Kidney tubule cell (primary cell): ENCODE data around the gene FCER1G.

Experiments used
- DNase-seq: peaks from one replicate; pipeline ENCODE4 v3.0.0-alpha.2; 2018; ENCODE audit warnings: low spot score

The FCER1G gene

DNA sequence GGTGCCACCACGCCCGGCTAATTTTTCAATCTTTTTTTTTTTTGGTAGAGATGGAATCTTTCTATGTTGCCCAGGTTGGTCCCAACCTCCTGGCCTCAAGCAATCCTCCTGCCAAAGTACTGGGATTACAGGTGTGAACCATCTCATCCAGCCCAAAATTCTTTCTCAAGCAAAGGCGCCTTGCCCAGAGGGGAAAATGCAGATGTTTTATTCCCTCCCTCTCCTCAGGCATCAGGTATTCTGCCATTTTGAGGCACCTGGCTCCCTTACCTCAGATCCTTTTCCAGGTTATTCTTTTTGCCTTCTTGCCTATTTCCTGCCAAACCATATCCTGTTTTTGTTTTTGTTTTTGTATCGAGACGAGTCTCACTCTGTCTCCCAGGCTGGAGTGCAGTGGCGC is 26.7 kb upstream of the FCER1G start:
- DNase-seq, result no peak

DNA sequence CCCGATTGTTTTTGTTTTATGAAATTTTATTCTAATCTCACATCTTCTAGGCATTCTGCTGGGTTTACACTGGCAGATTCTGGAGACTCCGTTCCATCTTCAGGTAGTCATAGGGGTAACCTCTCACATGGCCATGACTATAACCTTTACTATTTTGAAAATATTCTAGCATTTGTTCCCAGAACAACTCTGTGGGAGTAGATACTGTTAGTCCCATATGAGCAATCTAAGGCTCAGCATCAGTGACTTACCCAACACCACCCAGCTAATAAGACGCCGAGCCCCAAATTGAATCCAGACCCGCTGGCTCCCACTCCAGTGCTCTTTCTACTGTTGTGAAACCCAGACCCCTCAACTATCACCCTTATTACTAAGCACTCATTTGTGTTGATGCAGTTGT is 26.1 kb upstream of the FCER1G start:
- no peak for DNase-seq

GRCh38 chr1:161190962-161191521 is 24.1 kb upstream of the FCER1G start:
- DNase-seq, result no peak

GRCh38 chr1:161191971-161192370 is 23.1 kb upstream of the FCER1G start:
- DNase-seq, result no peak

- DNase-seq, result peak; percentile 72
Measured at GRCh38 chr1:161192476-161193465, 22.3 kb upstream of the FCER1G start.

DNA sequence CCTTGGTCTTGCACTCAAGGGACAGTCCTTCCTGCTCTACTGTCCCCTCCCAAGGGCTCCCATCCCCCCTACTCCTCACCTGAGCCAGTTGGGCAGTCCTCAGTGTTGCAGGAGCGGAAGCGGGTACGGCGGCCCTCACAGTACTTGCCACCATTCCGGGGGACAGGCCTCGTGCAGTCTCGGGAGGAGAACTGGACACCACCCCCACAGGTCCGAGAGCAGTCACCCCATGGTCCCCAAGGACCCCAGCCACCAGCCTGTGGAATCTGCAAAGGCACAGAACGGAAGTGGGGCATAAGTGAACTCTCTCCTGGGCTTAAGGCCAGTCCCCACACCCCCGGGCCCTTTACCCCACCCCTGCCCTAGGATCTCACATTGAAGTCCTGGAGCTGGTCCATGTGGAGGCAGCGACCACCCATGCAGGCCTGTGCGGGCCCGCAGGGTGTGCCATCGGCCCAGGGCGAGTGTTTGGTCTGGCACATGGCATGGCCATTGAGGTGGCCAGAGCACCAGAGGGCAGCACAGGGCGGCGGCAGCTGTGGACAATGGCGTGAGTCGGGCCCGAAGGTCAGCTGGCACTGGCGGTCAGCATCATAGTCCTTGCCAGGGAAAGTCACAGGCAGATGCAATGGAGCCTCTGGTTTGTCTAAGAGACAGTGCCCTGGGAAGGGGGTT is 21.4 kb upstream of the FCER1G start:
- peak; percentile 16 for DNase-seq

GRCh38 chr1:161195171-161195570 is 19.9 kb upstream of the FCER1G start:
- no peak for DNase-seq

- no peak for DNase-seq
Measured at GRCh38 chr1:161196111-161196510, 19.0 kb upstream of the FCER1G start.

DNA sequence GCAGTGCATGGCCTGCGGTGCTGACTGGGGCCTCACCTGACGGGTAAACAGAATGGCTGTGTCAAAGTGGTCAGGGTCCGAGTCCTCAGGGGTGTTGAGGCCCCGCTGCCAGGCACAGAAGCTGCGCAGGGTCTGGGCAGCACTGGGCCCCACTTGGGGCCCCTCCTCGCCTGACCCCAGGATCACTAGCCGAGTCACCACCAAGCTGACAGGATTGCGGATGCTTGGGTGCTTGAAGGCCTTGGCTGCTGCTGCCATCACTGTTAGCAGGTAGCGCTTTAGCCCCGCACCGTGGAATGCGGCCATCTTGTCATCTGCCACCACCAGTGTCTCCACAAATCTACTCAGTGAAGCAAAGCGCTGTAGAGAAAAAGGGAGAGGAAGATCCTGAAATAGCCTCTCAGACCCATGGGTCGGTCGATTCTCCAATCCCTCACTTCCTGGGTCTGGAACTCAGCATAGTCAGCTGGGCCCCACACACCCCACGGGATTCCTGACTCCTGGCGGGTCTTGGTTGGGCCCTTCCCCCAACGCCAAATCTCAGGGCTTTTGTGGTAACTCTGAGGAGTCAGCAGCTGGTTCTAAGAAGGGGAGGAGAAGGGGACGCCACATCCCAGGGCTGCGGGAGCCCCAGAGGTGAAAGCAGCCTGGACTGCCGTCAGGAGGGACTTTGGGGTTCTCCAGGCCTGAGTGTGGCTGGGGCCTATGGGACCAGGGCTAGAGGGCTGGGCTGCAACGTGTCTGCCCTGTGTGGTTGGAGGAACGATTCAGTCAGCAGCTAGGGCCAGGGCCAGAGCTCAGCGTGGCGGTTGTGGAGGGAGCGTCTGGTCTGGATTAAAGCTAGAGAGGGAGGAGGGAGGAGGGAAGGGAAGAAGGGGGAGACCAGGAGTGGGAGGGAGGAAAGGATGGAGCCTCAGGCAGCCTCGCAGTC is 18.3 kb upstream of the FCER1G start:
- DNase-seq, result no peak

DNA sequence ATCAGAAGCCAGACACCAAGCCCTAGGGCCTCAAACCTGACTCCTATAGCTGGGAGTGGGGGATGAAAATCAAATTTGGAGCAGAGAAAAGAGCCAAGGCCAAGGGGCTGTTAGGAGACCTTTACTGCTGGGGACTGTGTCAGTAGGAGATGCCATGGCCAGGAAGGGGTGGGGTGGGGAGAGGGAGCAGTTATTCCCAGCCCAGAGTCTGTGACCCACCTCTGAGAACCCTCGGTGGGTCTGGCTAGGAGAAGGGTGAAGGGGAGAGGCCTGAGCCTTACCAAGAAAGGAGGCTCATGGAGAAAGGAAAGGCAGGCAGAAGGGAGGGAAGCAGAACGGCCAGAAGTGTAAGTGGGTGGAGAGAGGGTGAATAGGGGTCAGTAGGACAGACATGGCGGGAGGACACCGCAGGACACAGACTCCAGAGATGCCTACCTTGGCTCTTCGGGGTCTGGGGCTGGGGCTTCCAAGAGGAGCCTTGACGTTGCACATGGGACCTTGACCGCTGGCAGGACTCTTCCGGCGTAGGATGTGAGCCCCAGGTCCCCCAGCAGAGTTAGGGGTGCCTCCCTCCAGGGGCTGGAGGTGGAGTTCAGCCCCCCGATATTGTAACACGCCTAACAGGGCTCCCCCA is 17.4 kb upstream of the FCER1G start:
- DNase-seq, result no peak

DNA sequence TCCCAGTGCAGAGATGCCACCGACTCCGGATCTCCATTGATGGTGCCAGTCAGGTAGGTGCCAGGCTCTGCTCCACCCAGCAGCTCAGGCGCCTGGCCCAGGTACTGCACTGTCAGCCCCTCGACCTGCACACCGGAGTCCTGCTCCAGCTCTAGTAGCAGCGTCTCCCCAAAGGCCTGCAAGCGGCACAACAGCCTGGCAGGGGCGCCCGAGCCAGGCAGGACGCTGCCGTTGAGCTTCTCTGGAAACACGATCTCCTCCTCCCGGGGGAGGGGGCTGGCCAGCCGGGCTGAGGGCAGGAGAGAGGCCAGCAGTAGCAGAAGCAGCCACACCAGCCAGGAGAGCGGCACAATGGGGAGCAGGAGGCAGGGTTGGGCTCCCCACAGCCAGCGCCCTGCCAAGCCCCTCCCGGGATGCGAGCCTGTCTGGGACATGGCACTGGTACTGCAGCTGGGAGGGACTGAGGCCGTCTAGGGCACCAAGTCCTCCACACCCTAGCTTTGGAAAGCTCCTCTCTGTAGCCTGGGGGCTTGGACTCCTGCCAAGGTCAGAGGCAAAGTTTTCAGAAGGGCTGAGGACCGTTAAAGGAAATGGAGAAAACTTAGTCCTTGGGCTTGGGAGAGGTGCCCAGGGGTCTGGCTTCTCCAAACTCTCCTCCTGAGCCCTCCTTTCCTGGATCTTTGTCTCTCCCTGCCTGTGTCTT is 16.8 kb upstream of the FCER1G start:
- no peak for DNase-seq

DNA sequence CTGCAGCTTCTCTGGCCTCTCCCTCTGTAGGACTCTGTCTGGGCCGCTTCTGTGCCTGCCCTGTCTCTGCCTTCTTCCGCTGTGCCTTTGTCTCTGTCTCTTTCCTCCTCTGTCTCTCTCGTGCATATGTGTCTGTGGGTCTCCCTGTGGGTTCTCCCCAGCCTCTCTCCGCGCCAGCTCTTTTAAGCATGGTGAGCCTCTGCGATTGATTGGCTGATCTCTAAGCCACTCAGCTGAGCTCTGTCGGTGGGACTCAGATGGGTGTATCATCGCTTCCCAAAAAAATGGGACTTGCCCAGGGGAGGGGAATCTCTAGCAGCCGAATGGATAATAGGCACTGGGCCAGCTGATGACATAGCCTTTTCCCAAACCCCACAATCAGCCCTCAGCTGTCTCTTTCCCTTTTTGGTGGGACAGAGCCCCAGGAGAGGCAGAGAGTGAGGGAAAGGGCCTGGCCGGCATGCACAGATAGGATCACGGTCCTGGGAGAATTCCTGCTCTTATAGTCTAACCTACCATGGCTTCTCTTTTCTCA is 16.1 kb upstream of the FCER1G start, which contains the start of gene ADAMTS4:
Gene ADAMTS4 (minus strand): TSS at position 158 of the 535 bp plus-strand sequence. CDS start 427 bp downstream, outside the sequence.
- DNase-seq, result no peak

GRCh38 chr1:161199506-161200139 is 15.5 kb upstream of the FCER1G start:
- DNase-seq, result no peak

DNA sequence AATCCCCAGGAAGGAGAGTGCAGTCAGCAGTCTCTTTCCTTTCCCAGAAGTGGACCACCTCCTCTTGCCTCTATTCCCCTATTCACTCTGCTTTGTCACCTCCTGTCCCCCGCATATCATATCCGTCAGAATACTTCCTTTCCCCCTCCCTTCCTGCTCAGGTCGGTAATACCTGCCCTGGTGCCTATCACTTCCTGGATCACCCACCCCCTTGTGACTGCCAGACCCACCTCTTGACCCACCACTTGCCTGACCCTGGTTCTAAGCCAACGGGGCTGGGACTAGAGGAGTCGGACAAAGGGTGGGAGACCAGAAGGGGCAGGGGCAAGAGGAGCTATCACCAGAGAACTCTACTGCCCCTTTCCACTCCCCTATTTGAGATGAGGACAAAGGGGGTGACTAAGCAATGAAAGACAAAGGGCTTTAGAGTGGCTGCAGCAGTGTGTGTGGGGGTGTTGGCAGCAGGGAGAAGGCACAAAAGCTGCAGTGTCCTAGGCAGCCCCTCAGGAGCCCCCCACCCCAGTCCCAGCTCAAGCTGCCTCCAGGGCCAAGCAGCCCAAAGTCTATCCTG is 14.6 kb upstream of the FCER1G start:
- DNase-seq, result no peak

GRCh38 chr1:161200992-161201835 is 13.9 kb upstream of the FCER1G start:
- DNase-seq, result no peak

DNA sequence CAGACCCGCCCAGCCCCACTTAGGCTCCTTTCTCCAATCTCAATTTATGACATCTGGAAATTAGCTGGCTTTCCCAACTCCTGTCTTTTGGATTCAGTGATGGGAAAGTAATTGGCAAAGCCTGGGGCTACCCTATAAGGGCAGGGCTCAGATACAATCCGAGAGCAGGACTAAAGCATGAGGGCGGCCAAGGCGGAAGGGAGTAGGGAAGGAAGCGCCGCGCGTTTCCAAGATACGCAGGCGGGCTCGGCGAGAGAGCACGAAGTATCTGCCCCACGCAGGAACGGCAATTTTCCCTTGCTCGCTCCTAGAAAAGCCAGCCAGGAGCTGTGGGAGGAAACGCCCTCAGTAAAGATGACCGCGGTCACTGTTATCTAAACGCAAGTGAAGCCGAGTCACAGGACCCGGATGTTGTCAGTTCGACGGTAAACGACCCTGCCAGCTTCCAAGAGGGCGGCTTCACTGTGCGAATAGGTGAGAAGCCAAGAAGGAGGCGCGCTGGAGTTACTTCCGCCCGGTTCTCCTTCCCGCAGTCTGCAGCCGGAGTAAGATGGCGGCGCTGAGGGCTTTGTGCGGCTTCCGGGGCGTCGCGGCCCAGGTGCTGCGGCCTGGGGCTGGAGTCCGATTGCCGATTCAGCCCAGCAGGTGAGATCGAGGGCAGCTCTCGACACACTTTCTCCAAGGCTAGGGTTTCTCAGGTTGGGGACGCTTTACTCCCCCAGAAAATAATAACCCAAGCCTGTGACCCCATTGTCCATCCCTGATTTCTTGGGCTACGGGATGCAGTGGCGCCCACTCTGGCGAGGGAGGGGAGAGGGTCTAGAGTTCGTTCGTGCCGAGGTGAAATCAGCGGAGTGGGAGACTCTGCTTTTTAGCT is 13.0 kb upstream of the FCER1G start, which contains the start of gene NDUFS2:
Gene NDUFS2 (plus strand): TSS at position 532 of the 877 bp plus-strand sequence. CDS start 19 bp downstream, at position 551.
- peak; percentile 99 for DNase-seq
